Mononuclear cell (primary cell): ENCODE results near the gene NTMT2. TPM values are rescaled to one million over a fixed set of nuclear protein-coding genes. Genes with fewer than 3 reads are reported as not detected.
"Not testable (repeated sequence)": the region's sequence is repeated elsewhere in the genome, so short reads cannot be mapped to it uniquely, and the experiment has no call there.

Source experiments
- H3K27me3 ChIP-seq: 2 replicates; pipeline ENCODE4 v1.6.0; 2011; ENCODE audit warnings: low read length, control low read depth; ENCODE audit not compliant: insufficient read depth
- H3K4me1 ChIP-seq: 2 replicates; pipeline ENCODE4 v1.5.1; 2011; ENCODE audit warnings: mild to moderate bottlenecking, low read length, control low read depth; ENCODE audit not compliant: insufficient read depth
- H3K4me3 ChIP-seq: 2 replicates; pipeline ENCODE4 v1.5.1; 2011; ENCODE audit warnings: mild to moderate bottlenecking, low read length, moderate library complexity
- H3K9me3 ChIP-seq: 2 replicates; pipeline ENCODE4 v1.5.1; 2011; ENCODE audit warnings: low read depth, mild to moderate bottlenecking, control low read depth, low read length
- total RNA-seq: library from RNA; depleted of rRNA; stranded (reverse); fragments of >200 nt; gene quantifications from one replicate; pipeline ENCODE4 v1.2.3, GENCODE V29; 2012

Gene NTMT2
- total RNA-seq = not detected

DNA sequence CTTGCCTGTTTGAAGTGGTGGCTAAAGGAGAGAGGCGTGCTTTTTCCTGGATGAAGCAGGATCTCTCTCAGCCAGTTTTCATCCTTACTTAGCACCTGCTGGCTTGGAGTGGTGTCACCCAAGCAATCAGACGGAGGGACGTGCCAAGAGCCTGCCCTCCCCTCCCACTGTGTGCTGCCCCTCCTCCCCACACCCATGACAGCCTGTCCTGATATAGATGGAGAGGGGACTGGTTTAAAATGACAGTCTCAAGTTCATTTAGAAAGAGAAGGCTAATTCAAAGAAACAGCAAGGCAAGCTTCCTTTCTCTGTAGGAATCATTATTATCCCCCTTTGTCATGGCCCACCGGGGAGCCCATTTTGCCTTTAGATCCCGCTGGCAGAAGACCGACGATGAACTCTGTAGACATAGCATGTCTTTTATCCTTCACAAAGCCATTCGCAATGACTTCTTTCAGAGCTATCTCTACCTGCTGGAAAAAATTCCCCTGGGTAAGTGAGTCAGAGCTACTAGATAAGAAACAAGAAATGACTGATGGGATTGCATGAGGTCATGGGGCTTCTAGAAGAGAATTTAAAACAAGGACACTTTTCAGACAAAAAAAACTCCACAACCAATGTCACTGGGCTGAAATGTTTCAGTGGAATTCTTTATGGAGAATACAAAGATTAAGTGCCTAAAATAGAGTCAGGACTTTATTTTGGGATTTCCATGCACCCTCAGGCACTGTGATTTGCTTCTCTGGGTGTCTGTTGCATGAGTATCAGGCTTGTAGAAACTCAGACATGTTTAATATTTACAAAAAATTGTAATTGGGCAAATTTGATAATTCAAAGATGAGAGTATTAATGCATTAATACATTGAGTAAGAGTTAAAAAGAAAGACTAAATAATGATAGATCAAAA is at the start of gene NTMT2:
Gene NTMT2 (plus strand): TSS at position 190 of the 907 bp plus-strand sequence. CDS start 149 bp downstream, at position 339.
- H3K27me3 ChIP-seq = no peaks in the 10 kb centered on the region
- H3K4me1 ChIP-seq = no peaks in the 10 kb centered on the region
- H3K4me3 ChIP-seq = no peak within 1 kb of the TSS
- no peaks in the 10 kb centered on the region for H3K9me3 ChIP-seq

DNA sequence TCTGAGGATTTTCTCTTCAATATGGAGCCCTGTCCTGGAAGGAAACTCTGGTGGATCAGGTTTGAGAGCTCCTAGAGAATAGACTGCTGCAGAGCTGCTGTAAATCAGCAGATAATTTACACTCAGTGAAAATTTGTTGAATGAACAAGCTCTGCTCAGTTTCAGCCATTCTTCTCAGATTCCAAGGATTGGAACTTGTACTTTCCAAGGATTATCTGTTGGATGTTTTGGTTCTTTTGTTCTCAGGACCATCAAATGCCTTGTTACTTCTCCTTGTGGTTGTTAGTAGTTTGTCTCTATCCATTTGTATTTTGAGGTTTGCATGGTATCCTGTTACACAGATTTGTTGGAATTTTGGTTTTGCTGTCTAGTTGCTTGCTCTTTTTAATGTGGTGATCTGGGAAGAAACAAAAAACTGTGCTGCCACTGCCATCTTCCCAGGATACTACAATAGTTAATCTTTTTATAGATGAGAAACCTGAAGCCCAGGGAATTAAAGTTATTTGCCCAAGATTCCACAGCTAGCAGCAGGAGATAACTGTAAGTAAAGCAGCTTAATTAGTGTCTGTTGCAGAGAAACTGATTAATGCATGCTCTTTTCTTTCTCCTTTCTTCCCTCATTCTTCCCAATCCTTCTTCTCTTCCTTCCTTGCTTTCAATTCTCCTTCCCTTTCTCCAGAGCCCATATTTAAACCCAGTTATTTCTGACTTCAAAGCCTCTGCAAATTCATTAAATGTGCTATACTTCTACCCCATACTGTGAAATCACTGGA is 49.6 kb upstream of the NTMT2 start:
- no peak overlapping the region for H3K4me3 ChIP-seq
- H3K27me3 ChIP-seq = peaks cover 15% of the 10 kb centered on the region
- no peaks in the 10 kb centered on the region for H3K4me1 ChIP-seq
- no peaks in the 10 kb centered on the region for H3K9me3 ChIP-seq

DNA sequence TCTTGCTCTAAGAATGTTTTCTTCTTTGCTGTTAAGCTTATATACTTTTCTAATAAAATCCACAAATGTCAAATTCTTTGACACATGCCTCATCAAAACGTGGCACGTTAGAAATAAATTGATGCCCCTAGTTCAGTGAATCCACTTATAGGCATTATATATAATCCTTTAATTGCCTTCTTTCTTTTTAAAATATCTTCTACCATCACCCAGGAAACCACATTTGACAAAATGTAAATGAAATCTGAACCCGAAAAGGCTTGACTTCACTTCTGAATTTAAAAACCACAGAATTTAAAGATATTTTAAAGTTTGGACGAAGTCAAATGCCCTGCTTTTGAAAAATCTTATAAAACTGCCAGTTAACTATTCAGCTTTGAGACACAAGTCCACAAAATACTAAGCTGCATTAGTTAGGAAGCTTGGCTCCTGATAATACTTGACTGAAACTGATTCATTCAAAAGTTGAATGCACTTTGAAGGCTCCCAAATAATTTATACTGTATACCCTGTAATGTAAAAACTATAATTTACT is 48.9 kb upstream of the NTMT2 start:
- Histone ChIP-seq H3K9me3 (no peaks in the 10 kb centered on the region), H3K4me3 (no peak overlapping the region), H3K4me1 (no peaks in the 10 kb centered on the region), H3K27me3 (peaks cover 15% of the 10 kb centered on the region)

DNA sequence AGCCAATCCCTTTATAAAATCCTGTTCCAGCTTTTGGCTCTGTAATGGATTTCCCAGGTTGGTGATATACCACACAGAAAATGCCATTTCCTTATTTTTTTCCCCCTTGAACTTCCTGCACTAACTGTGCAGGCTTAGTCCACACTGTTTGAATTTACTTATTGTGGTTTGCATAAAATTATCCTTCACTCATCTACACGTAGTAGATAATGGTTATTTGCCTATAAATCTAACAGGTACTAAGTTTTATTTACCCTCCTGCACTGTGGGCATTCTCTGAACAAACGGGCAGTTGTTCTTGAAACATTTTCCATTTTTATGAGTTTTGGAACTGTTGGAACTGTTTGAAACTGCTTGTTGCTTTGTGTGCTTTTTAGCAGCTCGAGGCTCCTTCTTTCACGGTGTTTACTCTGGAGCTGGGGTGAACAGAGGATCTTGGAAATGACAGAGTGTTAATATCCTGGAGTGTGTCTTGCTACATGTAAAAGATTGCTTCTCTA is 48.3 kb upstream of the NTMT2 start:
- Histone ChIP-seq H3K9me3 (no peaks in the 10 kb centered on the region), H3K27me3 (peaks cover 15% of the 10 kb centered on the region), H3K4me1 (no peaks in the 10 kb centered on the region), H3K4me3 (no peak overlapping the region)

DNA sequence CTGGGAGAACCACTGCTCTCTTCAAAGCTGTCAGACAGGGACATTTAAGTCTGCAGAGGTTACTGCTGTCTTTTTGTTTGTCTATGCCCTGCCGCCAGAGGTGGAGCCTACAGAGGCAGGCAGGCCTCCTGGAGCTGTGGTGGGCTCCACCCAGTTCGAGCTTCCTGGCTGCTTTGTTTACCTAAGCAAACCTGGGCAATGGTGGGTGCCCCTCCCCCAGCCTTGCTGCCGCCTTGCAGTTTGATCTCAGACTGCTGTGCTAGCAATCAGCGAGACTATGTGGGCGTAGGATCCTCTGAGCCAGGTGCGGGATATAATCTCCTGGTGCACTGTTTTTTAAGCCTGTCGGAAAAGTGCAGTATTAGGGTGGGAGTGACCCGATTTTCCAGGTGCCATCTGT is 32.6 kb upstream of the NTMT2 start:
- not testable (repeated sequence) for H3K27me3 ChIP-seq, H3K4me3 ChIP-seq, H3K4me1 ChIP-seq, H3K9me3 ChIP-seq

DNA sequence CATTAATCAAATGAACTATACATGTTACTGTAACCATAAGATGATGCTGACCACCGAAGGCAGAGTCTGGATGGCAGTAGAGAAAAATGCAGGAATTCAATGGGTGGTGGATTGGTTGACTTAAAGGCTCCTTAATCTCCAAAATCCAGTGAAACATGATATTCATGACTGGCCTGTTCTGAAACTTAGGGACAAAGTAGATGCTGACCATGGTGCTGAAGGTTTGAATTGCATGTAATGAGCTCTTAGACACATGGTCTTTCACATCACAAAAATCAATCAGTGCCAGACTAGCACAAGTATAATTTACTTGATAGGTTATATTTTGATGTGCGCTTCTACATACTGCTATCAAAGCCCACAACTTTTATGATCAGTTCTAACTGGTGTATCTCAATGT is 30.9 kb upstream of the NTMT2 start:
- H3K9me3 ChIP-seq = no peaks in the 10 kb centered on the region
- H3K4me3 ChIP-seq = no peak overlapping the region
- H3K4me1 ChIP-seq = no peaks in the 10 kb centered on the region
- H3K27me3 ChIP-seq = no peaks in the 10 kb centered on the region

DNA sequence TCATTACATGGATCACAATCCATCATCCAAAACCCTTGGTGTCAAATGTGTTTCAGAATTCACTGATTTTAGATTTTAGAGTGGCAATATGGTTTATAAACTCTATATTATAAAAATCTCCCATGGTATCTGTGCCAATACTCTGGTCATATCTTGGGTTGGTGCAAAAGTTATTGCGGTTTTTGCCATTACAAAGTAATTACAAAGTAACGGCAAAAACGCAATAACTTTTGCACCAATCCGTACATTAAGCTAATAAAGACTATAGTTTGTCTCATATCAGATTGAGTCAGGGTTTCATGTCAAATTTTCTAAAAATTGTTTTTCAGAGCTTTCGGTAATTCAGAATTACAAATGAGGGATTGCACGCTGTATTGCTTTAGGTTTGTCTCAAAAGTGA is 23.4 kb upstream of the NTMT2 start:
- Histone ChIP-seq H3K4me3 (no peak overlapping the region), H3K4me1 (no peaks in the 10 kb centered on the region), H3K9me3 (peaks cover 6% of the 10 kb centered on the region), H3K27me3 (peaks cover 3% of the 10 kb centered on the region)

DNA sequence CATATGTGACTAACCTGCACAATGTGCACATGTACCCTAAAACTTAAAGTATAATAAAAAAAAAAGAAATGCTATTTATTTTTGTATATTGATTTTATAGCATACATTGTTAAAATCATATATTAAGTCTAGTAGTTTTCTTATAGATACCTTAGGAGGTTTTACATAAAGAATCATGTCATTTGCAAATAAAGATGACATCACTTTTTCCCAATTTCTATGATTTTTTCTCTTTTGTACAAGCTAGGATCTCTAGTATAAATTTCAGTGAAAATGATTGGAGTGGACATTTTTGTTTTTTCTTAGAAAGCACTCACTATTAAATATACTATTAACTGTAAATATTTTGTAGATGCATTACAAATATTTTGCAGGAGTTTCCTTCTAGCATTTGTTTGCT is 20.5 kb upstream of the NTMT2 start:
- Histone ChIP-seq H3K27me3 (peaks cover 3% of the 10 kb centered on the region), H3K9me3 (peaks cover 6% of the 10 kb centered on the region), H3K4me3 (no peak overlapping the region), H3K4me1 (no peaks in the 10 kb centered on the region)

DNA sequence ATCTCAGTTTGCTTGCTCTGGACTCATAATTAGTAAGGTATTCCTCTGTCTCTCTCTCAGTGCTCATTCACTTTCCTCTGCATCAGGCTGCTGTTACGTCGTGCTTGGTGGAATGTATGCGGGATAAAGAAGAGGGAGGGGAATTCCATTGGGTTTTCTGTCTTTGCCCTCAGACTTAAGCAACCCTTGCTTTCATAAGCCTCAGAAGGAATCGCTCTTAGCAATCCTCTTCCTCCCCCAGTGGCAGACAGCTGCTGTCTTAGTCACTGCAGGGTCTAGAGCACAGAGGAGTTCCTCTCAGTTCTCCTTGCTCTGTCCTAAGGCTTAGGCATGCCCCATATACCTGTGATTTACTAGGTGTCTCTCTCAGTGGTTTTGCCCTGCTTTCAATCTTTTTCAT is 19.1 kb upstream of the NTMT2 start:
- no peaks in the 10 kb centered on the region for H3K4me1 ChIP-seq
- peaks cover 6% of the 10 kb centered on the region for H3K9me3 ChIP-seq
- H3K4me3 ChIP-seq = no peak overlapping the region
- peaks cover 3% of the 10 kb centered on the region for H3K27me3 ChIP-seq

DNA sequence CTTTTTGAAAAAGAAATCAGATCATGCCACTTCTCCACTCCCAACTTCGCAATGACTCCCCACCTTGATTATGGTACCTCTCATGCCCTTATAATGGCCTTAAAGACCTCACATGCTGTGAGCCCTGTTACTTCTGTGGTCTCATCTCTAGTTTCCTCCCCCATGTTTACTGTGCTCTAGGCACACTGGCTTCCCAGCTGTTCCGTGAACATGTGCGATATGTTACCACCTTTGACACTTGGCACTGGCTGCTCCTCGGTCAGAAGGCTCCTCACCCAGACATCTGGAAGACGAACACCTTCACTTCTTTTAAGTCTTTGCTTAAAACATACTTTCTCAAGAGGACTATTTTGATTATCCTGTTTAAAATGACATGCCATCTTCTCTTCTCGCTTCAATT is 14.3 kb upstream of the NTMT2 start:
- no peaks in the 10 kb centered on the region for H3K4me1 ChIP-seq
- H3K9me3 ChIP-seq = no peaks in the 10 kb centered on the region
- peaks cover 2% of the 10 kb centered on the region for H3K27me3 ChIP-seq
- no peak overlapping the region for H3K4me3 ChIP-seq

DNA sequence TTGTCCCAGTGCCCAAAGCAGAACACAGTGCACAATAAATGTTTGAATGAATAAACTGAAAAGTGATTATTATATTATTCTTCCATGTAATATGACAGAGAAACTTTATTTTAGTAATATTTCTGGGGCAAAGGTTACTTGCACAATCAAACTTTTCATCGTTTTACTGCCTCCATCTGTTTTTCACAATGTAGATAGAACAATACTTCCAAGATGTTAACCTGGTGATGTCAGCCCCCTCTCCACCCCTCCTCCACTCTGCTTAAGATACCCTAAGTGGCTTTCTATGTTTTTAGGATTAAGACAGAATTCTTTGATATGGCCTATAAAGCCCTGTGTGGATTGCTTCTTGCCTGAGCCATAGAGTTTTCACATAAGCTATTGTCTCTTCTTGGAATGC is 13.8 kb upstream of the NTMT2 start:
- Histone ChIP-seq H3K4me1 (no peaks in the 10 kb centered on the region), H3K9me3 (no peaks in the 10 kb centered on the region), H3K4me3 (no peak overlapping the region), H3K27me3 (no peaks in the 10 kb centered on the region)

DNA sequence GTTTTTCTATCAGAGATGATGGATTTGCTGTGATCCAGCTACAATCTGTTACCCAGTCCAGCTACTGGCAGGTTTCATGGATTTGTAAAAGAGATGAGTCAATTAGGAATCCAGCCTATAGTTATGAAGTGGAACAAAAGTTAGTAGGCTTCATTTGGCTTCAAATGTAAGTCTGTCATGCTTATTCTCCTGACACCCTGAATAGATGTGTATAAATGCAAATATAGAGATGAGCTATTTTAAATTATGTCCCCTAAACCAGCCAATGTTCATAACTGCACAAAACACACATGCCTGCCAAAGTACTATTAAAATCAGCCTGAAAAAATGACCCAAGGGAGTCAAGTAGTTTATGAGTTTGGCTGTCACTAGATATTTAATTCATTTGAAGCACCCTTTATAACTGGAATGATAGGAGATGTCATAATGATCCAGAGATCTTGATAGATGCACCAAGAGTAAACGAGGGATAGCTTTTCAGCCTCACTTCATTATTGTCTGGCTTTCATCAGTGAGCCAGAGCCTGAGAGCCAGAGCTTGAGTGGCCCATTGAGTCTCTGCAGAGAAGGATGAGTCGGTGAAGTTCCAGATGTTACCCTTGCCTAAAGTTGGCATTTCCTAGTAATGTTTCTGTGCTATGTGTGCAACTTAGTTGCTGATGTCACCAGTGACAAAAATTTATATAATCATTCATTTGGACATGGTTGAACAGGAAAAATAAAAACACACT is 11.8 kb upstream of the NTMT2 start:
- Histone ChIP-seq H3K4me3 (no peak overlapping the region), H3K4me1 (no peaks in the 10 kb centered on the region), H3K9me3 (no peaks in the 10 kb centered on the region), H3K27me3 (no peaks in the 10 kb centered on the region)

DNA sequence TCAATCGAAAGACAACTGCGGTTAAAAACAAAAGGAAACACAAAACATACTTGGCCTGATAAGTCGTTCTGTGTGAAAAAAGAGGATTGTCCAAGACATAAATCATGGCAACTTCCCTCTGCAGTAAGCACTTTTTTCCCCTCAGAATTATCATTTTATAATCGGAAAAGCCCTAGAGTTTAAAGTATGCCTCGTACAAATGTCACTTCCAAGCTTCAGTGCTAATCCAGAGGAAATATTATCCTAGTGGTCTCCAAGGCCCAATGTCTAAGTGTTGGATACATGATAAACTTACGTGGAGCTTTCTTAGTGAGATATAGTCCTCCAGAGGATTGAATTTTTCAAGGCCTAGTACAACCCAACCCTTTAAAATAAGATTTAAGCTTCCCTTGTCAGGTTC is 11.2 kb upstream of the NTMT2 start:
- Histone ChIP-seq H3K27me3 (no peaks in the 10 kb centered on the region), H3K4me3 (no peak overlapping the region), H3K4me1 (no peaks in the 10 kb centered on the region), H3K9me3 (no peaks in the 10 kb centered on the region)

DNA sequence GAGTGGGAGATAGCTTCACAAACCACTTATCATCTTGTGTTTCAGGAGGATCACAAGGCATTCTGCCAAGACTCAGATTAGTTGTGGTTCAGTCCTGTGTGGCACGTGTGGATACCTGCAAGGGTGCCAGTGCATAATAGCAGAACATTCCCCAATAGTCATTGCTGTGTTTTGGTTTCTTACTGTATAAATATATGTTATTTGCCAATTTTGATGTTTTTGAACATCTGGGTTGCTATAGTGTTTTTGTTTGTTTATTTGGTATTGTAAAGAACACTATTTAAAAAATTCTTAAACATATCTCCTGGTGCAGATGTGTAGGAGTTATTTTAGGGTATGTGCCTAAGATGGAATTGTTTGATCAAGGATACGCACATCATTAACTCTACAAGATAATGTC is 5.4 kb upstream of the NTMT2 start:
- Histone ChIP-seq H3K27me3 (no peaks in the 10 kb centered on the region), H3K9me3 (no peaks in the 10 kb centered on the region), H3K4me3 (no peak overlapping the region), H3K4me1 (no peaks in the 10 kb centered on the region)

DNA sequence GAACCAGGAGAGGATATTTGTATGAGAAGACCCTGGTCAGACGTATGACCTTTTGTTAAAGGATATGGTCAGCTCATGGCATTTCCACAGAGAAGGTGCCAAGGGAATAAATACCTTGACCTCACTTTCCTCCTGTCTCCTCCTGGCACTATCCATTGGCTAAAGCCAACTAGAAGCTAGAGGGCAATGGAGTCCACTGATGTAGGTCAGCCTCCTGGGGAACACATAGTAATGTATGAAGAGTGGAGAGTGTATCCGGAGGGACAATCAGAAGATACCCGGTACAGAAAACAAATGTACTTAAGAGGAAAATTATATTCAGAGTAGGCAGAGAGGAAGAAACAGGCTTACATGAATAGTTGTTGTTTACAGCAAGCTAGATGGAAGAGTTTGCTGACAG is 698 bp upstream of the NTMT2 start:
- Histone ChIP-seq H3K27me3 (no peaks in the 10 kb centered on the region), H3K4me3 (no peak overlapping the region), H3K9me3 (no peaks in the 10 kb centered on the region), H3K4me1 (no peaks in the 10 kb centered on the region)
